Mesodermal cell (in vitro differentiated cells): ENCODE data around the gene DGCR2.
A peak's percentile ranks its signal among the peaks of the same experiment; 100 is the strongest.
"Not testable (repeated sequence)": the region's sequence is repeated elsewhere in the genome, so short reads cannot be mapped to it uniquely, and the experiment has no call there.

Source experiments
- H3K27ac ChIP-seq: 2 replicates; pipeline ENCODE4 v1.7.0; 2013; ENCODE audit warnings: mild to moderate bottlenecking, low read depth, low read length, moderate library complexity; ENCODE audit not compliant: severe bottlenecking
- H3K36me3 ChIP-seq: 2 replicates; pipeline ENCODE4 v1.7.1; 2013; ENCODE audit warnings: mild to moderate bottlenecking, low read length, moderate library complexity; ENCODE audit not compliant: control insufficient read depth, insufficient read depth
- H3K4me1 ChIP-seq: one replicate; pipeline ENCODE4 v1.7.1; 2013; ENCODE audit warnings: mild to moderate bottlenecking, low read length; ENCODE audit not compliant: insufficient read depth, control insufficient read depth, poor library complexity, severe bottlenecking
- H3K4me3 ChIP-seq: 2 replicates; pipeline ENCODE4 v1.7.0; 2013; ENCODE audit warnings: low read length, control low read depth, mild to moderate bottlenecking; ENCODE audit not compliant: insufficient read depth, poor library complexity, severe bottlenecking; ENCODE audit errors: extremely low read depth
- H3K9me3 ChIP-seq: 2 replicates; pipeline ENCODE4 v1.7.1; 2013; ENCODE audit warnings: mild to moderate bottlenecking, low read length, moderate library complexity; ENCODE audit not compliant: control insufficient read depth
- WGBS, 2 experiments: methylation state at CpG; one replicate each; pipeline ENCODE4 v1.1.5; 2013; ENCODE audit warnings: missing lambda C conversion rate in 2 of 2; ENCODE audit not compliant: insufficient coverage in 2 of 2; 5-methylcytosine and 5-hydroxymethylcytosine counted together

DGCR2 gene

GRCh38 chr22:19090586-19091127 lies 31.6 kb downstream of the DGCR2 start:
- Histone ChIP-seq H3K27ac (no peak overlapping the region), H3K36me3 (peaks cover 32% of the 10 kb centered on the region), H3K4me3 (no peak overlapping the region), H3K9me3 (no peaks in the 10 kb centered on the region), H3K4me1 (peaks cover 17% of the 10 kb centered on the region)
- WGBS, 2 experiments: no CpG with 5 or more reads among the region's 3 CpGs

- no peak overlapping the region for H3K4me3 ChIP-seq
- H3K4me1 ChIP-seq: peaks cover 18% of the 10 kb centered on the region
- WGBS, 2 experiments: 100% methylated on average over 1 of the region's 2 CpGs; no CpG with 5 or more reads in 1 of the 2 experiments
- no peak overlapping the region for H3K27ac ChIP-seq
- no peaks in the 10 kb centered on the region for H3K9me3 ChIP-seq
- peaks cover 32% of the 10 kb centered on the region for H3K36me3 ChIP-seq
These were observed 32.0 kb downstream of the DGCR2 start for GRCh38 chr22:19090183-19090582.

DNA sequence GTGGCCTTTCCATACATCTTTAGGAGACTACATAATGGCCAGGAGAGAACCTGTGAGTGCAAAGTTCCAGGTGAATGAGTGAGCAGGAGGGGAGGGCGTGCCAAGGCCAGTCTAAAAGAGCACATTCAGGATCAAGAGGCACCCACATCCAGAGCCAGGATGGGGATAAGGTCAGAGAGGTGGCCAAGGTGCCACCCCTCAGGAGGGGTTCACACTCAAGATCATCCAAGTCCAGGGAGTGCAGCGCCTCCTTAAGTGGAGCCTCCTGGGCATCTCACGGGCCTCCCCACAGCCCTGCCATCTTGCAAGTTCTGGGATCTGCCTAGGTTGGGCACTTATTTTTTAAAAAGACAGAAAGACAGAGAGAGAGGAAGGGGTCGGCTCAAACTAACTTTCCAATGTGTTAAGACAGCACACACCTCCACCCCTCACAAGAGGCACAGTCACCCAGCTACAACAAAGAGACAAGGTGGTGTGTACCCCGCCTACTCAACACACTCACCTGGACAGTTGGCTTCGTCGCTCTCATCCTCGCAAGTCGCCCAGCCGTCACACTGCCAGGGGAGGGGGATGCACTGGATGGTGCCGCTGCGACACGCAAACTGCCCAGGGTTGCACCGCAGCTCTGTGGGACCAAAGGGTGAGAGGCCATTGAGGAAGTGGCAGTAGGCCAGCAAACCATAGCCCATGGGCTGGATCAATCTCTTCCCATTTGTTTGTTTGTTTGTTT lies 33.2 kb downstream of the DGCR2 start:
- H3K36me3 ChIP-seq: peaks cover 23% of the 10 kb centered on the region
- H3K9me3 ChIP-seq: no peaks in the 10 kb centered on the region
- WGBS, 2 experiments: 100% methylated on average over 2 to 3 of the region's 14 CpGs
- H3K4me1 ChIP-seq: peaks cover 18% of the 10 kb centered on the region
- no peak overlapping the region for H3K27ac ChIP-seq
- H3K4me3 ChIP-seq: no peak overlapping the region

GRCh38 chr22:19086896-19087295 lies 35.3 kb downstream of the DGCR2 start:
- 100% methylated on average over 1 to 3 of the region's 3 CpGs for WGBS, 2 experiments
- H3K9me3 ChIP-seq: no peaks in the 10 kb centered on the region
- peak overlapping the region; percentile 53 for H3K27ac ChIP-seq
- peaks cover 18% of the 10 kb centered on the region for H3K4me1 ChIP-seq
- peaks cover 23% of the 10 kb centered on the region for H3K36me3 ChIP-seq
- H3K4me3 ChIP-seq: no peak overlapping the region

- WGBS, 2 experiments: 100% methylated on average over 3 of the region's 6 CpGs
- Histone ChIP-seq H3K4me1 (peaks cover 18% of the 10 kb centered on the region), H3K36me3 (peaks cover 24% of the 10 kb centered on the region), H3K4me3 (no peak overlapping the region), H3K27ac (peak overlapping the region; percentile 53), H3K9me3 (no peaks in the 10 kb centered on the region)
These were observed 35.8 kb downstream of the DGCR2 start for GRCh38 chr22:19086417-19086816.

GRCh38 chr22:19085233-19085718 lies 36.9 kb downstream of the DGCR2 start:
- peaks cover 34% of the 10 kb centered on the region for H3K36me3 ChIP-seq
- peak overlapping the region; percentile 16 for H3K27ac ChIP-seq
- H3K4me1 ChIP-seq: peaks cover 18% of the 10 kb centered on the region
- H3K9me3 ChIP-seq: no peaks in the 10 kb centered on the region
- WGBS, 2 experiments: 60% methylated on average over 1 of the region's 1 CpG; no CpG with 5 or more reads in 1 of the 2 experiments
- no peak overlapping the region for H3K4me3 ChIP-seq

- peaks cover 38% of the 10 kb centered on the region for H3K36me3 ChIP-seq
- H3K27ac ChIP-seq, H3K4me3 ChIP-seq, H3K9me3 ChIP-seq: not testable (repeated sequence)
- H3K4me1 ChIP-seq: peaks cover 18% of the 10 kb centered on the region
- 94% methylated on average over 7 of the region's 32 CpGs; no CpG with 5 or more reads in 1 of the 2 experiments for WGBS, 2 experiments
These were observed 37.6 kb downstream of the DGCR2 start for GRCh38 chr22:19084586-19084985.

DNA sequence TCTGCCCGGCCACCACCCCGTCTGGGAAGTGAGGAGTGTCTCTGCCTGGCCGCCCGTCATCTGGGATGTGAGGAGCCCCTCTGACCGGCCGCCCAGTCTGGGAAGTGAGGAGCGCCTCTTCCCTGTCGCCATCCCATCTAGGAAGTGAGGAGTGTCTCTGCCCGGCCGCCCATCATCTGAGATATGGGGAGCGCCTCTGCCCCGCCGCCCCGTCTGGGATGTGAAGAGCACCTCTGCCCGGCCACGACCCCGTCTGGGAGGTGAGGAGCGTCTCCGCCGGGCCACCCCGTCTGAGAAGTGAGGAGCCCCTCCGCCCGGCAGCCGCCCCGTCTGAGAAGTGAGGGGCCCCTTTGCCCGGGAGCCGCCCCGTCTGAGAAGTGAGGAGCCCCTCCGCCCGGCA lies 38.1 kb downstream of the DGCR2 start:
- WGBS, 2 experiments: 89 to 100% methylated on average over 4 to 14 of the region's 30 CpGs
- H3K36me3 ChIP-seq: peaks cover 36% of the 10 kb centered on the region
- H3K27ac ChIP-seq, H3K9me3 ChIP-seq, H3K4me3 ChIP-seq: not testable (repeated sequence)
- H3K4me1 ChIP-seq: peaks cover 18% of the 10 kb centered on the region

DNA sequence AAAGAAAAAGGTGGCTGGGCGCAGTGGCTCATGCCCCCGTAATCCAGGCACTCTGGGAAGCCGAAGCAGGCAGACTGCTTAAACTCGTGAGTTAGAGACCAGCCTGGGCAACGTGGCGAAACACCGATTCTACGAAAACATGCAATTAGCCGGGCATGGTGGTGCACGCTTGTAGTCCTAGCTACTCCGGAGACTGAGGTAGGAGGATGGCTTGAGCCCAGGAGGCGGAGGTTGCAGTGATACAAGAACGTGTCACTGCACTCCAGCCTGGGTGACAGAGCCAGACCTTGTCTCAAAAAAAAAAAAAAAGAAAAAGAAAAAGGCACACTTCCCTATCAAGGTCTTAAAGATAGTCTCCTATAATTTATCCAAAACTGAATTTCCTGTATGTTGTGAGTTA lies 39.4 kb downstream of the DGCR2 start:
- Histone ChIP-seq H3K36me3 (peaks cover 25% of the 10 kb centered on the region), H3K4me3 (no peak overlapping the region), H3K4me1 (peaks cover 18% of the 10 kb centered on the region), H3K9me3 (no peaks in the 10 kb centered on the region), H3K27ac (no peak overlapping the region)
- WGBS, 2 experiments: 83 to 86% methylated on average over 13 of the region's 13 CpGs

DNA sequence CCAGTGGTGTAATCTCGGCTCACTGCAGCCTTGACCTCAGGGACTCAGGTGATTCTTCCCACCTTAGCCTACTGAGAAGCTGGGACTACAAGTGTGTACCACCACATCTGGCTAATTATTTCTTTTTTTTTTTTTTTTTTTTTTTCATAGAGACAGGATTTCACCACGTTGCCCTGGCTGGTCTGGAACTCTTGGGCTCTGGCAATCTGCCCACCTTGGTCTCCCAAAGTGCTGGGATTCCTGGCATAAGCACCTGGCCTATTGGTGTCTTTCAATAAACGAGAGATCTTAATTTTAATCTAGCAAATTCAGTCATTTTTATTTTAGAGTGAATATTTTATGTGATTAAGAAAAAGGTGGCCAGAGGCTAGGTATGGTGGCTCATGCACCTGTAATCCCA lies 40.1 kb downstream of the DGCR2 start:
- peaks cover 25% of the 10 kb centered on the region for H3K36me3 ChIP-seq
- peaks cover 14% of the 10 kb centered on the region for H3K4me1 ChIP-seq
- no peak overlapping the region for H3K4me3 ChIP-seq
- WGBS, 2 experiments: 83 to 100% methylated on average over 1 to 2 of the region's 3 CpGs
- no peaks in the 10 kb centered on the region for H3K9me3 ChIP-seq
- no peak overlapping the region for H3K27ac ChIP-seq

- Histone ChIP-seq H3K9me3 (no peaks in the 10 kb centered on the region), H3K36me3 (peaks cover 17% of the 10 kb centered on the region), H3K4me3 (no peak overlapping the region), H3K27ac (no peak overlapping the region), H3K4me1 (peaks cover 7% of the 10 kb centered on the region)
- WGBS, 2 experiments: 67 to 100% methylated on average over 1 of the region's 3 CpGs
These were observed 40.9 kb downstream of the DGCR2 start for GRCh38 chr22:19081351-19081750.
